Measurements from ENCODE around the gene ERAL1.

GRCh38 chr17:28812748-28813377, 42.0 kb upstream of the ERAL1 start:
- no peak for TF ChIP-seq CTCF (IDR thresholded peaks at IDR 0.05)
- TF ChIP-seq POLR2A (IDR thresholded peaks at IDR 0.05), result no peak
